Neural cell (in vitro differentiated cells): Measurements from ENCODE around the gene REC8. TPM values are rescaled to one million over a fixed set of nuclear protein-coding genes. Genes with fewer than 3 reads are reported as not detected.

Experiments
- H2AFZ ChIP-seq: fragments of 200-600, 300-800 bp; sonication (generic), shearing (Covaris generic); 2 replicates; pipeline ENCODE4 v1.6.0; 2014; ENCODE audit warnings: low read depth, mild to moderate bottlenecking, antibody characterized with exemption, low read length, moderate library complexity
- H3F3A ChIP-seq: fragments of 200-600 bp; shearing (Covaris generic); 2 replicates; pipeline ENCODE4 v1.6.1; 2016; ENCODE audit warnings: mild to moderate bottlenecking, moderate library complexity, mixed read lengths, antibody characterized with exemption, low read length; ENCODE audit not compliant: insufficient read depth, poor library complexity, severe bottlenecking
- H3K27ac ChIP-seq: fragments of 200-600, 300-800 bp; sonication (generic), shearing (Covaris generic); 2 replicates; pipeline ENCODE4 v1.5.1; 2014; ENCODE audit warnings: mild to moderate bottlenecking, low read length, moderate library complexity
- H3K27me3 ChIP-seq: fragments of 300-800, 200-600 bp; sonication (generic), shearing (Covaris generic); 2 replicates; pipeline ENCODE4 v1.6.0; 2014; ENCODE audit warnings: mild to moderate bottlenecking, low read depth, low read length, moderate library complexity; ENCODE audit not compliant: insufficient read depth
- H3K36me3 ChIP-seq: fragments of 300-800, 200-600 bp; sonication (generic), shearing (Covaris generic); 2 replicates; pipeline ENCODE4 v1.5.1; 2014; ENCODE audit warnings: mild to moderate bottlenecking, antibody characterized with exemption, low read length, moderate library complexity; ENCODE audit not compliant: insufficient read depth
- H3K4me2 ChIP-seq: fragments of 300-800, 200-600 bp; sonication (generic), shearing (Covaris generic); 2 replicates; pipeline ENCODE4 v1.6.0; 2014; ENCODE audit warnings: mild to moderate bottlenecking, low read length
- H3K4me3 ChIP-seq: fragments of 300-800, 200-600 bp; sonication (generic), shearing (Covaris generic); 2 replicates; pipeline ENCODE4 v1.5.1; 2014; ENCODE audit warnings: mild to moderate bottlenecking, low read length, moderate library complexity
- H3K79me2 ChIP-seq: fragments of 200-600 bp; shearing (Covaris generic); replicated peaks from 2 replicates; pipeline ENCODE4 v1.6.0; 2014; ENCODE audit warnings: mild to moderate bottlenecking, low read length, moderate library complexity; ENCODE audit not compliant: insufficient read depth
- H3K9ac ChIP-seq: fragments of 300-800, 200-600 bp; sonication (generic), shearing (Covaris generic); 2 replicates; pipeline ENCODE4 v1.6.1; 2016; ENCODE audit warnings: mild to moderate bottlenecking, low read length, mixed read lengths
- H3K9me2 ChIP-seq: fragments of 200-600 bp; shearing (Covaris generic); 2 replicates; pipeline ENCODE4 v1.6.1; 2016; ENCODE audit warnings: mild to moderate bottlenecking, low read length, mixed read lengths; ENCODE audit not compliant: insufficient read depth
- H3K9me3 ChIP-seq: fragments of 200-600, 300-800 bp; sonication (generic), shearing (Covaris generic); 2 replicates; pipeline ENCODE4 v1.6.1; 2016; ENCODE audit warnings: mild to moderate bottlenecking, mixed run types, low read length, moderate library complexity, mixed read lengths
- H4K20me1 ChIP-seq: fragments of 200-600 bp; shearing (Covaris generic); 2 replicates; pipeline ENCODE4 v1.6.1; 2016; ENCODE audit warnings: mild to moderate bottlenecking, mixed run types; ENCODE audit not compliant: insufficient read depth
- CTCF ChIP-seq: fragments of 450-650 bp; IDR thresholded peaks from 2 replicates; pipeline ENCODE4 v1.5.1; 2014; ENCODE audit warnings: antibody characterized with exemption, mild to moderate bottlenecking, moderate library complexity; ENCODE audit not compliant: poor library complexity, severe bottlenecking
- EP300 ChIP-seq: fragments of 450-650 bp; conservative IDR thresholded peaks from 2 replicates; pipeline ENCODE4 v1.6.1; 2014; ENCODE audit warnings: antibody characterized with exemption, mild to moderate bottlenecking, moderate library complexity; ENCODE audit not compliant: poor library complexity, severe bottlenecking
- EZH2 ChIP-seq: fragments of 200-600, 300-800 bp; shearing (Covaris generic), sonication (generic); IDR thresholded peaks from 2 replicates; pipeline ENCODE4 v1.6.1; 2014; ENCODE audit warnings: antibody characterized with exemption, low read length, borderline replicate concordance, mild to moderate bottlenecking; ENCODE audit not compliant: insufficient read depth, poor library complexity, severe bottlenecking
- MXI1 ChIP-seq: fragments of 450-650 bp; conservative IDR thresholded peaks from 2 replicates; pipeline ENCODE4 v1.6.1; 2014; ENCODE audit warnings: antibody characterized with exemption, mild to moderate bottlenecking; ENCODE audit not compliant: poor library complexity, severe bottlenecking
- POLR2AphosphoS5 ChIP-seq: IDR thresholded peaks from 2 replicates; pipeline ENCODE4 v1.6.1; 2012
- RAD21 ChIP-seq: fragments of 450-650 bp; conservative IDR thresholded peaks from 2 replicates; pipeline ENCODE4 v1.6.1; 2014; ENCODE audit warnings: antibody characterized with exemption, mild to moderate bottlenecking, moderate library complexity
- REST ChIP-seq: IDR thresholded peaks from 2 replicates; pipeline ENCODE4 v1.6.1; 2012; ENCODE audit warnings: borderline replicate concordance
- SMC3 ChIP-seq: fragments of 450-650 bp; conservative IDR thresholded peaks from 2 replicates; pipeline ENCODE4 v1.6.1; 2014; ENCODE audit warnings: antibody characterized with exemption, mild to moderate bottlenecking, moderate library complexity; ENCODE audit not compliant: poor library complexity
- TAF1 ChIP-seq: IDR thresholded peaks from 2 replicates; pipeline ENCODE4 v1.6.1; 2012; ENCODE audit warnings: low read depth
- polyA plus RNA-seq: library from polyadenylated mRNA; depleted of rRNA; stranded (reverse); fragments of >200 nt; gene quantifications from 2 replicates; pipeline ENCODE4 v1.2.3, GENCODE V29; 2014

The REC8 gene
- polyA plus RNA-seq, 1 donor from 2014 or later, result 18.5 TPM

DNA sequence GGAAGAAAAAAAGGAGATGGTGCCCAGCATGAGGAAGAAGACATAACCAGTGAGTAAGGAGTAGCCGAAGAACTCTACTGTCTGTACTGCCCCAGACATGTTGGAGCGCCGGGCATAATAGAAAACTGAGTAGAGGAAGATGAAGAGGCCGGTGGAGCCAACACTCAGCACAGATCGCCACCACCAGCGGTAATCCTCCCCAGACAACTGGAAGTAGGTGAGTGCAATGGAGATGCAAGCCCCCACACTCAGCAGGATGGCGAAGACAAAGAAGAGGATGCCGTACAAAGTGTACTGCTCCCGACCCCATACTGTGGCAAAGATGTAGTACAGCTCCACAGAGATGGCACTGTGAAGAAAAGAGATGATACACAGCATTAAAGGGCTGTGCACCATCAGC lies 17.6 kb downstream of the REC8 start:
- no peak overlapping the region for H3K27ac ChIP-seq

DNA sequence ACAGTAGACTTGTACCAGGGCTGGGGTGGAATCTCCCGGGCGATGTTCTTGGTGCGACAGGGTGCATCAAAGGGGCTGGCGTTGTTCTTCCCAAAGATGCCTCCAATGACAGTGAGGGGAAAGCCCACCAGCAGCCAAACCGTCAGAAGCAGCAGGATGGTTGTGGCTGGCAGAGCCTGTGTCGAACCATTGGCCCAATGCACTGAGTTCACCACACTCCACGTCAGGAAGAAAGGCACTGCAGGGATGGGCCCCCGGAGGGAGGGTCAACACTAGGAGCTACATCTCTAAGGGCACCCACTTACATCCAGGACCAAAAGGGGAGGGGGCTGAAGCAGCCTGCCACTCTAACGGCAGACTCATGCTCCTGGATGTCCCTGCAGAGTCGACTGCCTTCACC lies 18.5 kb downstream of the REC8 start:
- TF ChIP-seq CTCF, result no peak
- TF ChIP-seq POLR2AphosphoS5, result no peak
- no peak for TF ChIP-seq SMC3
- H3K4me3 ChIP-seq, result no peak overlapping the region
- no peak overlapping the region for H3K4me2 ChIP-seq
- H3K9ac ChIP-seq, result no peak overlapping the region
- peaks cover 3% of the 10 kb centered on the region for H3K79me2 ChIP-seq
- H3K27me3 ChIP-seq, result no peaks in the 10 kb centered on the region
- no peaks in the 10 kb centered on the region for H3K9me2 ChIP-seq
- no peaks in the 10 kb centered on the region for H3K36me3 ChIP-seq
- H3K27ac ChIP-seq, result no peak overlapping the region
- no peaks in the 10 kb centered on the region for H3F3A ChIP-seq
- H3K9me3 ChIP-seq, result no peaks in the 10 kb centered on the region
- H2AFZ ChIP-seq, result no peak overlapping the region
- H4K20me1 ChIP-seq, result peaks cover 4% of the 10 kb centered on the region

More for the DNA sequence above, 17.6 kb downstream of the REC8 start:
- H3K27me3 ChIP-seq, result no peaks in the 10 kb centered on the region
- H2AFZ ChIP-seq, result no peak overlapping the region
- H3K9me2 ChIP-seq, result no peaks in the 10 kb centered on the region
- H3K9ac ChIP-seq, result peak overlapping the region; percentile 2
- H3K4me2 ChIP-seq, result no peak overlapping the region
- H3K9me3 ChIP-seq, result no peaks in the 10 kb centered on the region
- no peak for TF ChIP-seq REST
- no peak for TF ChIP-seq CTCF
- no peak for TF ChIP-seq TAF1
- no peak for TF ChIP-seq POLR2AphosphoS5
- TF ChIP-seq EZH2, result no peak
- TF ChIP-seq MXI1, result no peak
- no peak for TF ChIP-seq SMC3
- TF ChIP-seq RAD21, result no peak
- no peak for TF ChIP-seq EP300
- H3K4me3 ChIP-seq, result peak overlapping the region; percentile 92
- peaks cover 3% of the 10 kb centered on the region for H3K79me2 ChIP-seq
- no peaks in the 10 kb centered on the region for H3F3A ChIP-seq
- H3K36me3 ChIP-seq, result no peaks in the 10 kb centered on the region
- peaks cover 4% of the 10 kb centered on the region for H4K20me1 ChIP-seq
